PC-3 (cell line): ENCODE measurements around the gene SBNO2. TPM values are rescaled to one million over a fixed set of nuclear protein-coding genes. Genes with fewer than 3 reads are reported as not detected.
A peak's percentile ranks its signal among the peaks of the same experiment; 100 is the strongest.

Experiments
- ATAC-seq: fragments of 200-7000 bp; cut with Tn5 transposase; 2 replicates; pipeline ENCODE4 v1.9.1; 2020; ENCODE audit warnings: mild to moderate bottlenecking, moderate library complexity
- BruUV-seq: library from RNA; stranded (reverse); fragments of 400-500 nt; replicated peaks from 2 replicates; lab custom pipeline; 2021; lab: Mats Ljungman, UMichigan
- CTCF ChIA-PET: fragments of 300-600 bp; sonication (Branson Sonifier 250); formaldehyde crosslinking; loops from one replicate; lab custom pipeline; 2022; ENCODE audit warnings: antibody characterized with exemption; lab: Charles Lee
- POLR2A ChIA-PET: fragments of 300-600 bp; sonication (Branson Sonifier 250); formaldehyde crosslinking; loops from one replicate; lab custom pipeline; 2022; ENCODE audit warnings: antibody characterized with exemption; ENCODE audit not compliant: unreplicated experiment; lab: Charles Lee
- DNase-seq: peaks from one replicate; pipeline ENCODE4 v3.0.0-alpha.2; 2015
- H2AFZ ChIP-seq: fragments of 300-600 bp; sonication (generic); 2 replicates; pipeline ENCODE4 v1.6.0; 2016; ENCODE audit warnings: antibody characterized with exemption, low read length
- H3F3A ChIP-seq: fragments of 300-600 bp; sonication (generic); one replicate; pipeline ENCODE4 v1.6.0; 2017; ENCODE audit warnings: antibody characterized with exemption, low read length, control low read depth, mild to moderate bottlenecking; ENCODE audit not compliant: unreplicated experiment
- H3K27ac ChIP-seq: fragments of 300-600 bp; sonication (generic); 2 replicates; pipeline ENCODE4 v1.5.1; 2016; ENCODE audit warnings: mild to moderate bottlenecking, low read length
- H3K27me3 ChIP-seq: fragments of 300-600 bp; sonication (generic); 2 replicates; pipeline ENCODE4 v1.6.1; 2016; ENCODE audit warnings: low read length, mixed read lengths
- H3K36me3 ChIP-seq: fragments of 300-600 bp; sonication (generic); 2 replicates; pipeline ENCODE4 v1.6.1; 2016; ENCODE audit warnings: low read depth, mixed run types, low read length, mixed read lengths
- H3K4me1 ChIP-seq: fragments of 300-600 bp; sonication (generic); 2 replicates; pipeline ENCODE4 v1.5.1; 2016; ENCODE audit warnings: low read length; ENCODE audit not compliant: insufficient read depth
- H3K4me2 ChIP-seq: fragments of 300-600 bp; sonication (generic); 2 replicates; pipeline ENCODE4 v1.6.0; 2016; ENCODE audit warnings: low read length
- H3K4me3 ChIP-seq: fragments of 300-600 bp; sonication (generic); 2 replicates; pipeline ENCODE4 v1.5.1; 2016; ENCODE audit warnings: mild to moderate bottlenecking, low read length, mixed read lengths
- H3K79me2 ChIP-seq: fragments of 300-600 bp; sonication (generic); 2 replicates; pipeline ENCODE4 v1.6.1; 2017; ENCODE audit warnings: low read length, mixed read lengths
- H3K9ac ChIP-seq: fragments of 300-600 bp; sonication (generic); 2 replicates; pipeline ENCODE4 v1.6.0; 2016; ENCODE audit warnings: mild to moderate bottlenecking, low read length
- H3K9me2 ChIP-seq: fragments of 300-600 bp; sonication (generic); replicated peaks from 2 replicates; pipeline ENCODE4 v1.6.1; 2016; ENCODE audit warnings: mixed run types, low read length, mixed read lengths
- H3K9me3 ChIP-seq: fragments of 300-600 bp; sonication (generic); 2 replicates; pipeline ENCODE4 v1.6.1; 2016; ENCODE audit warnings: low read length, mixed read lengths
- H4K20me1 ChIP-seq: fragments of 300-600 bp; sonication (generic); 2 replicates; pipeline ENCODE4 v1.6.1; 2016; ENCODE audit warnings: low read length, mixed read lengths
- EZH2 ChIP-seq: fragments of 300-600 bp; sonication (generic); IDR thresholded peaks from one replicate; pipeline ENCODE4 v1.6.1; 2017; ENCODE audit warnings: antibody characterized with exemption, mild to moderate bottlenecking, low read length; ENCODE audit not compliant: unreplicated experiment
- EZH2phosphoT487 ChIP-seq: fragments of 300-600 bp; sonication (generic); IDR thresholded peaks from 2 replicates; pipeline ENCODE4 v1.6.1; 2018; ENCODE audit warnings: mild to moderate bottlenecking, antibody characterized with exemption, low read length, borderline replicate concordance
- intact Hi-C: fragments of 100-400 bp; cut with micrococcal nuclease; formaldehyde crosslinking; loops from 2 replicates; pipeline ENCODE4 v1.9.0; 2023
- total RNA-seq: library from RNA; depleted of rRNA; stranded (reverse); fragments of >200 nt; gene quantifications from 2 replicates; pipeline ENCODE4 v1.2.3, GENCODE V29; 2014
- TF ChIP-seq, protein P1 (sequence below): fragments of 300-600 bp; sonication (generic); conservative IDR thresholded peaks from 2 replicates; pipeline ENCODE4 v1.5.1; 2017; ENCODE audit warnings: antibody characterized with exemption, low read depth, mild to moderate bottlenecking, low read length

The SBNO2 gene
- total RNA-seq, 1 experiment from 2014 or later = 62.4 TPM

DNA sequence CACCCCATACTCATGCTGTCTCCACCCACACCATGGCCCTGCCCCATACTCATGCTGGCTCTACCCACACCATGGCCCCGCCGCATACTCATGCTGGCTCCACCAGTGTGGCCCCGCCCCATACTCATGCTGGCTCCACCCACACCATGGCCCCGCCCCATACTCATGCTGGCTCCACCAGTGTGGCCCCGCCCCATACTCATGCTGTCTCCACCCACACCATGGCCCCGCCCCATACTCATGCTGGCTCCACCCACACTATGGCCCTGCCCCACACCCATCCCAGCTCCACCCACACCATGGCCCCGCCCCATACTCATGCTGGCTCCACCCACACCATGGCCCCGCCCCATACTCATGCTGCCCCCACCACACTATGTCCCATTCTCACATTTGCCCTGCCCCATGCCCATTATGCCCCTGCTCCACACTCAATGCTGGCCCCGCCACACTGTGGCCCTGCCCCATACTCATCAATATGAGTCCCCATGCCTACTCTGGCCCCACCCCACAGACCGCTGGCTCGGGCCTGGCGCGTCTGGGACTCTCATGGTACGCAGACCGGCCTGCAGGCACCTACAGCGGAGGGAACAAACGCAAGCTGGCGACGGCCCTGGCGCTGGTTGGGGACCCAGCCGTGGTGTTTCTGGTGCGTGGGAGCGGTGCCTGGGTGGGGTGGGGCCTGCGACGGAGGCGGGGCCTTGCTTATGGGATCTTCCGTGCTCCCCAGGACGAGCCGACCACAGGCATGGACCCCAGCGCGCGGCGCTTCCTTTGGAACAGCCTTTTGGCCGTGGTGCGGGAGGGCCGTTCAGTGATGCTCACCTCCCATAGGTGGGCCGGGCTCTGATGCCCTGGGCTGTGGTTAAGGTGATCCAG is 110.8 kb downstream of the SBNO2 start:
- no TSS peak for BruUV-seq
- ATAC-seq (no peak), DNase-seq (peak; percentile 29)
- Histone ChIP-seq H3K79me2 (0 out of 2 replicates have a peak, but pooled peaks cover 2% of the 10 kb centered on the region), H3K9me2 (no peaks in the 10 kb centered on the region), H3K4me1 (peaks cover 18% of the 10 kb centered on the region), H4K20me1 (no peaks in the 10 kb centered on the region), H3K27me3 (no peaks in the 10 kb centered on the region), H3K4me3 (no peak overlapping the region), H2AFZ (no peak overlapping the region), H3F3A (no peaks in the 10 kb centered on the region), H3K36me3 (peaks cover 7% of the 10 kb centered on the region), H3K4me2 (no peak overlapping the region), H3K9ac (no peak overlapping the region), H3K9me3 (no peaks in the 10 kb centered on the region), H3K27ac (no peak overlapping the region)
- TF ChIP-seq, protein P1, sequence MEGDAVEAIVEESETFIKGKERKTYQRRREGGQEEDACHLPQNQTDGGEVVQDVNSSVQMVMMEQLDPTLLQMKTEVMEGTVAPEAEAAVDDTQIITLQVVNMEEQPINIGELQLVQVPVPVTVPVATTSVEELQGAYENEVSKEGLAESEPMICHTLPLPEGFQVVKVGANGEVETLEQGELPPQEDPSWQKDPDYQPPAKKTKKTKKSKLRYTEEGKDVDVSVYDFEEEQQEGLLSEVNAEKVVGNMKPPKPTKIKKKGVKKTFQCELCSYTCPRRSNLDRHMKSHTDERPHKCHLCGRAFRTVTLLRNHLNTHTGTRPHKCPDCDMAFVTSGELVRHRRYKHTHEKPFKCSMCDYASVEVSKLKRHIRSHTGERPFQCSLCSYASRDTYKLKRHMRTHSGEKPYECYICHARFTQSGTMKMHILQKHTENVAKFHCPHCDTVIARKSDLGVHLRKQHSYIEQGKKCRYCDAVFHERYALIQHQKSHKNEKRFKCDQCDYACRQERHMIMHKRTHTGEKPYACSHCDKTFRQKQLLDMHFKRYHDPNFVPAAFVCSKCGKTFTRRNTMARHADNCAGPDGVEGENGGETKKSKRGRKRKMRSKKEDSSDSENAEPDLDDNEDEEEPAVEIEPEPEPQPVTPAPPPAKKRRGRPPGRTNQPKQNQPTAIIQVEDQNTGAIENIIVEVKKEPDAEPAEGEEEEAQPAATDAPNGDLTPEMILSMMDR = no peak
- TF ChIP-seq EZH2 (no peak), EZH2phosphoT487 (no peak)
- POLR2A ChIA-PET = no interaction called here
- intact Hi-C loops = no loop called here
- CTCF ChIA-PET = no interaction called here

DNA sequence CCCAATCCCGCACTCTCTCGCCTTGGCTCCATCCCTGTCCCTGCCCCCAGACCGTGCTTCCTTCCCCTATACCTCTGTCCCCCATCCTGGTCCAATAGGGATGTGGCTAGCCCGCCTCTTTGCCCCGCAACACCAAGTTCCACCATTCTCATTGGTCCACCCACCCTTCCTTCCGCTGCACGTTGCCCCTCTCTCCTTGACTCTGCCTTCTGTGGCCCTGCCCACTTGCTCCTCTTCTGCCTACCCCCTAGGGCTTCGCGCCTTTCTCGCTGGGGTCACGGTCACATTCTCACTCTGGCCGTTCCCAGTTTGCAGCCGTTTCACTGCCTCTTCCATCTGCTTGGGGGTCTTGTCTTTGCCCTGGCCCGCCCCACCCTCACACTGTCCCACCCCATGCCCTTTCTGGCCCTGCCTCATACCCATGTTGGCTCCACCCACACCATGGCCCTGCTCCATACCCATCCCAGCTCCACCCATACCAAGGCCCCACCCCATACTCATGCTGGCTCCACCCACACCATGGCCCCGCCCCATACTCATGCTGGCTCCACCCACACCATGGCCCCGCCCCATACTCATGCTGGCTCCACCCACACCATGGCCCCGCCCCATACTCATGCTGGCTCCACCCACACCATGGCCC is 111.6 kb downstream of the SBNO2 start:
- H3K4me2 ChIP-seq = no peak overlapping the region
- no peak overlapping the region for H3K4me3 ChIP-seq
- DNase-seq (no peak), ATAC-seq (no peak)
- peaks cover 14% of the 10 kb centered on the region for H3K36me3 ChIP-seq
- no peak overlapping the region for H3K27ac ChIP-seq
- no TSS peak for BruUV-seq
- no peaks in the 10 kb centered on the region for H3K9me3 ChIP-seq
- no peaks in the 10 kb centered on the region for H3K9me2 ChIP-seq
- POLR2A ChIA-PET = no interaction called here
- H4K20me1 ChIP-seq = no peaks in the 10 kb centered on the region
- no peaks in the 10 kb centered on the region for H3K79me2 ChIP-seq
- intact Hi-C loops = no loop called here
- no peaks in the 10 kb centered on the region for H3F3A ChIP-seq
- no peaks in the 10 kb centered on the region for H3K27me3 ChIP-seq
- no peak overlapping the region for H3K9ac ChIP-seq
- TF ChIP-seq EZH2 = no peak
- TF ChIP-seq EZH2phosphoT487 = no peak
- TF ChIP-seq, protein P1 = no peak
- CTCF ChIA-PET = no interaction called here
- no peak overlapping the region for H2AFZ ChIP-seq
- H3K4me1 ChIP-seq = peaks cover 18% of the 10 kb centered on the region
